Kidney (tissue), 14 donors: ENCODE data around the gene SPOCK1. TPM values are rescaled to one million over a fixed set of nuclear protein-coding genes. Genes with fewer than 3 reads are reported as not detected.

Experiments used
- DNase-seq, 5 donors: peaks; one replicate each; pipeline ENCODE4 v3.0.0-alpha.2; 2013 to 2020
- FAIRE-seq: peaks from 2 replicates; lab custom pipeline; 2012; peaks lifted over from hg19 to GRCh38; lab: Jason Lieb, UNC
- H3K27ac ChIP-seq, 2 donors: one replicate each; pipeline ENCODE4 v1.7.0; 2013; ENCODE audit warnings: low read depth in 2 of 2, low read length in 2 of 2, inconsistent platforms in 1 of 2
- H3K27me3 ChIP-seq: one replicate; pipeline ENCODE4 v1.7.1; 2013; ENCODE audit warnings: low read length, inconsistent platforms; ENCODE audit not compliant: control insufficient read depth, insufficient read depth
- H3K36me3 ChIP-seq, 3 donors: one replicate each; pipeline versions ENCODE4 v1.7.0 to v1.7.1; 2013; ENCODE audit warnings: low read length in 3 of 3, control low read depth in 1 of 3, inconsistent platforms in 1 of 3; ENCODE audit not compliant: insufficient read depth in 3 of 3, control insufficient read depth in 2 of 3
- H3K4me1 ChIP-seq, 3 donors: one replicate each; pipeline versions ENCODE4 v1.7.0 to v1.7.1; 2013; ENCODE audit warnings: low read length in 3 of 3, inconsistent platforms in 1 of 3, low read depth in 1 of 3; ENCODE audit not compliant: control insufficient read depth in 2 of 3, insufficient read depth in 2 of 3
- H3K4me3 ChIP-seq, 3 donors: one replicate each; pipeline versions ENCODE4 v1.7.0 to v1.8.1; 2013; ENCODE audit warnings: low read length in 3 of 3, control low read depth in 1 of 3, inconsistent platforms in 1 of 3
- H3K9ac ChIP-seq, 3 donors: one replicate each; pipeline versions ENCODE4 v1.7.0 to v1.7.1; 2013; ENCODE audit warnings: low read length in 3 of 3, control low read depth in 1 of 3, inconsistent platforms in 1 of 3
- H3K9me3 ChIP-seq, 3 donors: one replicate each; pipeline versions ENCODE4 v1.7.0 to v1.7.1; 2013; ENCODE audit warnings: low read length in 3 of 3, control low read depth in 1 of 3, inconsistent platforms in 1 of 3; ENCODE audit not compliant: control insufficient read depth in 2 of 3, insufficient read depth in 1 of 3
- CTCF ChIP-seq: IDR thresholded peaks from 3 replicates; pipeline ENCODE4 v1.5.1; 2012; ENCODE audit warnings: mild to moderate bottlenecking, moderate library complexity, borderline replicate concordance; ENCODE audit not compliant: insufficient read depth; ENCODE audit errors: extremely low read depth
- intact Hi-C: fragments of 100-400 bp; cut with DNase I; formaldehyde crosslinking; loops from one replicate; pipeline ENCODE4 v1.11.1; 2022
- polyA plus RNA-seq: library from polyadenylated mRNA; stranded (reverse); fragments of 350-450 nt; fragmentation: Illumina TruSeq; extraction: RNeasy Lipid Tissue Mini Kit (QIAGEN cat#74804); gene quantifications from one replicate; pipeline ENCODE4 v1.2.3, GENCODE V29; 2014; ENCODE audit warnings: low read depth, low replicate concordance; ENCODE audit not compliant: insufficient read depth
- total RNA-seq: library from RNA; stranded (reverse); fragmentation: NEBNext Ultra II Directional; extraction: Animal tissue kit (Norgen Biotek cat#: 25700); gene quantifications from one replicate; pipeline ENCODE4 v1.2.1, GENCODE V29; 2021
- donor health status: control.
- donor health status: control.
- donor health status: control.
- donor health status: control.
- donor health status: control.
- donor health status: DM: yes; HTN: yes; CAD: no.
- donor health status: Normal renal cell carcinoma (clear cell type).

Gene SPOCK1
- total and polyA plus RNA-seq, 2 donors from 2014 or later: 15.7 to 32.8 TPM

GRCh38 chr5:137051161-137051560 is 448.0 kb downstream of the SPOCK1 start:
- Histone ChIP-seq H3K9ac (no peak overlapping the region), H3K4me3 (no peak overlapping the region), H3K27me3 (no peaks in the 10 kb centered on the region), H3K36me3 (no peaks in the 10 kb centered on the region), H3K4me1 (no peaks in the 10 kb centered on the region), H3K27ac (no peak overlapping the region), H3K9me3 (no peaks in the 10 kb centered on the region)
- TF ChIP-seq CTCF: no peak
- FAIRE-seq (no peak), DNase-seq (peak in 1 of 5 donors; percentile 7)
- intact Hi-C loops: no loop called here

- no peak for DNase-seq
- H3K4me3 ChIP-seq: no peak overlapping the region
- no peaks in the 10 kb centered on the region for H3K4me1 ChIP-seq
- H3K9me3 ChIP-seq: peaks cover 0 to 3% (median 0%) of the 10 kb centered on the region in 3 donors
- FAIRE-seq: no peak
- H3K27me3 ChIP-seq: no peaks in the 10 kb centered on the region
- intact Hi-C loops: no loop called here
- TF ChIP-seq CTCF: no peak
- no peak overlapping the region for H3K27ac ChIP-seq
- H3K9ac ChIP-seq: no peak overlapping the region
- H3K36me3 ChIP-seq: no peaks in the 10 kb centered on the region
Measured at GRCh38 chr5:137040641-137041340, 458.3 kb downstream of the SPOCK1 start.

DNA sequence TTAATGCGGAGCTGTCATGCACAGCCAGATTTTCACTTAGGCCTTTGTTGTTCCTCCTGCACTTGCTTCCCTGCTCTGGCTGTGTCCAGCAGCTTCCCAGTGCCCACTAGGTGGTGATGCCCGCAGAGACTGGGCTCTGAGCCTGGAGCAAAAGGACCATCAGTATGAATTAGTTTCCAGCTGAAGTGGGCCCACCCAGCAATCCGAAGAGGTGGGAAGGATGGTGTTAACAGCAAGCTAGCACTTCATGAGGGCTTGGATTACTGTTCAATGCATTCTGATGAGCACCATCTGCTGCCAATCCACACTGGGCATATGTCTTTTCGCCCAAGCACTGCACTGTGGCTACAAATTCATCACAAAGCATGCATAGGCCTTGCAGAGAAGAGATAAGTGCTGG is 459.1 kb downstream of the SPOCK1 start:
- Histone ChIP-seq H3K27me3 (no peaks in the 10 kb centered on the region), H3K4me3 (no peak overlapping the region), H3K27ac (no peak overlapping the region), H3K36me3 (no peaks in the 10 kb centered on the region), H3K4me1 (no peaks in the 10 kb centered on the region), H3K9me3 (peaks cover 0 to 3% (median 0%) of the 10 kb centered on the region in 3 donors), H3K9ac (no peak overlapping the region)
- FAIRE-seq (no peak), DNase-seq (no peak)
- no peak for TF ChIP-seq CTCF
- intact Hi-C loops: no loop called here
